ENCODE measurements around the gene RDH12.

- TF ChIP-seq EZH2 (IDR thresholded peaks at IDR 0.05; ENCODE audit: borderline replicate concordance, insufficient read depth, low read length, poor library complexity, severe bottlenecking) (no peak), TAF1 (IDR thresholded peaks at IDR 0.05; ENCODE audit: low read depth) (no peak), CTCF (IDR thresholded peaks at IDR 0.05; ENCODE audit: poor library complexity, severe bottlenecking) (no peak), POLR2AphosphoS5 (IDR thresholded peaks at IDR 0.05) (no peak), SMC3 (conservative IDR thresholded peaks at IDR 0.05; ENCODE audit: poor library complexity) (no peak), REST (IDR thresholded peaks at IDR 0.05; ENCODE audit: borderline replicate concordance) (no peak), EP300 (conservative IDR thresholded peaks at IDR 0.05; ENCODE audit: poor library complexity, severe bottlenecking) (no peak), RAD21 (conservative IDR thresholded peaks at IDR 0.05) (no peak)
Observed at GRCh38 chr14:67757175-67757574, 55.5 kb downstream of the RDH12 start.

All from neural cell (in vitro differentiated cells).